Measurements from ENCODE around the gene APOD.
"Not testable (repeated sequence)": the region's sequence is repeated elsewhere in the genome, so short reads cannot be mapped to it uniquely, and the experiment has no call there.

- not testable (repeated sequence) for TF ChIP-seq CTCF, POLR2AphosphoS5, POLR2A (IDR thresholded peaks at IDR 0.05)
These were observed 46.6 kb upstream of the APOD start for GRCh38 chr3:195630086-195630917.

All from suprapubic skin (tissue), 4 donors.